Panc1 (cell line): ENCODE results near the gene FAM13A. TPM values are rescaled to one million over a fixed set of nuclear protein-coding genes. Genes with fewer than 3 reads are reported as not detected.

Experiments used
- ATAC-seq: fragments of 200-7000 bp; cut with Tn5 transposase; 2 replicates; pipeline ENCODE4 v1.9.1; 2020; ENCODE audit warnings: mild to moderate bottlenecking, moderate library complexity
- BruUV-seq: library from RNA; stranded (reverse); fragments of 400-500 nt; replicated peaks from 2 replicates; lab custom pipeline; 2021; lab: Mats Ljungman, UMichigan
- CTCF ChIA-PET: fragments of 300-600 bp; sonication (Branson Sonifier 250); formaldehyde crosslinking; loops from one replicate; lab custom pipeline; 2022; ENCODE audit warnings: antibody characterized with exemption; lab: Charles Lee
- POLR2A ChIA-PET: fragments of 300-600 bp; sonication (Branson Sonifier 250); formaldehyde crosslinking; loops from one replicate; lab custom pipeline; 2022; ENCODE audit warnings: antibody characterized with exemption; lab: Charles Lee
- DNase-seq: peaks from one replicate; pipeline ENCODE4 v3.0.0-alpha.2; 2010; ENCODE audit warnings: low read depth, low spot score
- H3K27ac ChIP-seq: 2 replicates; pipeline ENCODE4 v1.5.1; 2011; ENCODE audit warnings: mild to moderate bottlenecking, low read length, inconsistent platforms
- H3K27me3 ChIP-seq: fragments of 200-500 bp; sonication (Bioruptor generic); 2 replicates; pipeline ENCODE4 v1.6.0; 2014; ENCODE audit warnings: low read length, inconsistent platforms; ENCODE audit not compliant: control insufficient read depth, insufficient read depth
- H3K36me3 ChIP-seq: fragments of 200-500 bp; sonication (Bioruptor generic); 2 replicates; pipeline ENCODE4 v1.5.1; 2014; ENCODE audit warnings: inconsistent platforms, mild to moderate bottlenecking, low read length, moderate library complexity; ENCODE audit not compliant: control insufficient read depth, insufficient read depth
- H3K4me1 ChIP-seq: 2 replicates; pipeline ENCODE4 v1.5.1; 2011; ENCODE audit warnings: inconsistent platforms, mild to moderate bottlenecking, low read length, moderate library complexity; ENCODE audit not compliant: control insufficient read depth, insufficient read depth
- H3K4me3 ChIP-seq, 2 experiments: 2 replicates each; pipeline ENCODE4 v1.5.1; 2011 to 2012; ENCODE audit warnings: low read depth in 2 of 2, low read length in 2 of 2, mild to moderate bottlenecking in 2 of 2, inconsistent platforms in 1 of 2, moderate library complexity in 1 of 2
- H3K9me3 ChIP-seq: fragments of 200-500 bp; sonication (Bioruptor generic); 2 replicates; pipeline ENCODE4 v1.5.1; 2014; ENCODE audit warnings: low read depth, mild to moderate bottlenecking, inconsistent platforms, low read length, moderate library complexity; ENCODE audit not compliant: control insufficient read depth, insufficient read depth
- CTCF ChIP-seq: fragments of 450-650 bp; IDR thresholded peaks from 2 replicates; pipeline ENCODE4 v1.5.1; 2017; ENCODE audit warnings: mild to moderate bottlenecking
- POLR2AphosphoS5 ChIP-seq: IDR thresholded peaks from 2 replicates; pipeline ENCODE4 v1.6.1; 2012; ENCODE audit warnings: mild to moderate bottlenecking, low read depth, low read length, moderate library complexity
- REST ChIP-seq, 2 experiments: IDR thresholded peaks; 2 replicates each; pipeline ENCODE4 v1.6.1; 2011 to 2012; ENCODE audit warnings: low read depth in 2 of 2, control low read depth in 1 of 2, low read length in 1 of 2, mild to moderate bottlenecking in 1 of 2, moderate library complexity in 1 of 2; ENCODE audit not compliant: insufficient read depth in 1 of 2
- SIN3A ChIP-seq: IDR thresholded peaks from 2 replicates; pipeline ENCODE4 v1.6.1; 2012; ENCODE audit warnings: low read depth, mild to moderate bottlenecking, low read length, moderate library complexity, borderline replicate concordance; ENCODE audit not compliant: insufficient read depth
- TCF7L2 ChIP-seq: IDR thresholded peaks from 2 replicates; pipeline ENCODE4 v1.6.1; 2011; ENCODE audit warnings: mild to moderate bottlenecking, low read depth, low read length, inconsistent platforms
- in situ Hi-C: cut with HindIII; loops from 2 replicates; pipeline ENCODE4 v1.10.0; 2016; ENCODE audit warnings: low sequenced_read_pairs, low pct_unique_long_range_greater_than_20kb
- intact Hi-C: fragments of 100-400 bp; cut with micrococcal nuclease; formaldehyde crosslinking; loops from one replicate; pipeline ENCODE4 v1.10.0; 2022; ENCODE audit not compliant: unreplicated experiment
- total RNA-seq: library from RNA; stranded (reverse); gene quantifications from one replicate; pipeline ENCODE4 v1.2.1, GENCODE V29; 2021; ENCODE audit not compliant: unreplicated experiment

Gene FAM13A
- total RNA-seq, 1 experiment from 2014 or later: 5.8 TPM

- intact Hi-C loops (no loop called here), in situ Hi-C loops (no loop called here)
- Histone ChIP-seq H3K9me3 (no peaks in the 10 kb centered on the region), H3K4me3 (no peak overlapping the region), H3K27me3 (no peaks in the 10 kb centered on the region), H3K27ac (no peak overlapping the region), H3K4me1 (no peaks in the 10 kb centered on the region), H3K36me3 (no peaks in the 10 kb centered on the region)
- no TSS peak for BruUV-seq
- CTCF ChIA-PET: no interaction called here
- TF ChIP-seq POLR2AphosphoS5: no peak
- no peak for TF ChIP-seq SIN3A
- no peak for TF ChIP-seq TCF7L2
- no peak for TF ChIP-seq REST (IDR thresholded peaks at IDR 0.05; ENCODE audit: insufficient read depth in 1 of 2, low read depth in 2 of 2, low read length in 1 of 2)
- TF ChIP-seq CTCF: no peak
- ATAC-seq (no peak), DNase-seq (no peak)
- POLR2A ChIA-PET: no interaction called here
Observed at GRCh38 chr4:88752076-88752463, 304.9 kb downstream of the FAM13A start.

DNA sequence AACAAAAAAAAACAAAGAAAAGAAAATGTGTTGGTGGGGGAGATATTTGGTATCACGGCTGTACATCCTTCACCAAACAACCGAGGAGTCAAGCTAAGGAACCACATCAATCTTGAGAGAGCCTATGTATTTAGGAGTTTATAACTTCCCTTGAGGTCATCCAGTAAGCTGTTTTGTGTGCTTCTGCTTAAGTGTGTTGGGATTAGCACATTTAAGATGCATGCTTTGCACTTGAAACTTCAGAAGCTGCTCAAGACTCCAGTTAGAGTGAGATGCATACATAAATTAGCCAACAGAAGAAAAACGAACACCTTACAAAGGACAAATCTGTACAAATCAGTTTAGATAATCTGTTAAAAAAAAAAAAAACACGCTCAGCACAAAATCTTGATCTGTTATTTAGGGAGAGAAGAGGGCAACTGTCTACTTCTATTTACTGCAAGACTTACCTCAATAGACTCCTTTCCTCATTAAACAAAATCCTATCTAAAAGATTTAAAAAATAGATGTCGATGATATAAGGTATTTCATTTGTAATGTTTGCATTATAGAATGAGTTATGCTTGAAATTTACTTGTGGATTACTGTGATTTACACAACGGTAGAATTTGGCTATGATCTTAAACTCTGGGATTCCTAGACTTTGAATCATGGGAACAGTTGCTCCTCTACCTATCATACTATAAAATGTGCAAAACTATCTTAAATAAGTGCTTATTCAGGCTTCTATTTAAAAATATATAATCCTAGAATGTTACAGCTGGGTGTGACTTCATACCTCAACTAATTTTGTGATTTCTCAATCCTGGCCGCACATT is 305.5 kb downstream of the FAM13A start:
- no peaks in the 10 kb centered on the region for H3K27me3 ChIP-seq
- H3K4me3 ChIP-seq: no peak overlapping the region
- no TSS peak for BruUV-seq
- ATAC-seq: no peak
- in situ Hi-C loops (no loop called here), intact Hi-C loops (no loop called here)
- POLR2A ChIA-PET: no interaction called here
- DNase-seq: no peak
- no peak for TF ChIP-seq SIN3A
- TF ChIP-seq TCF7L2: no peak
- TF ChIP-seq CTCF: no peak
- no peak for TF ChIP-seq POLR2AphosphoS5
- TF ChIP-seq REST (IDR thresholded peaks at IDR 0.05; ENCODE audit: insufficient read depth in 1 of 2, low read depth in 2 of 2, low read length in 1 of 2): no peak
- no peaks in the 10 kb centered on the region for H3K36me3 ChIP-seq
- no peaks in the 10 kb centered on the region for H3K4me1 ChIP-seq
- CTCF ChIA-PET: no interaction called here
- no peaks in the 10 kb centered on the region for H3K9me3 ChIP-seq
- H3K27ac ChIP-seq: no peak overlapping the region
